Fibroblast of villous mesenchyme (primary cell): ENCODE results near the gene MT1H. TPM values are rescaled to one million over a fixed set of nuclear protein-coding genes. Genes with fewer than 3 reads are reported as not detected.

ENCODE experiments used
- DNase-seq: peaks from one replicate; pipeline ENCODE4 v3.0.0-alpha.2; 2010; ENCODE audit warnings: low read depth
- H3K4me3 ChIP-seq: 2 replicates; pipeline ENCODE4 v1.5.1; 2011; ENCODE audit warnings: low read depth, mild to moderate bottlenecking, low read length
- CTCF ChIP-seq: IDR thresholded peaks from 2 replicates; pipeline ENCODE4 v1.5.1; 2012; ENCODE audit warnings: low read depth, mild to moderate bottlenecking, low read length; ENCODE audit not compliant: insufficient read depth
- total RNA-seq: library from RNA; depleted of rRNA; stranded (reverse); fragments of >200 nt; gene quantifications from 2 replicates; pipeline ENCODE4 v1.2.3, GENCODE V29; 2012

The MT1H gene
- total RNA-seq, 1 donor: not detected

GRCh38 chr16:56690420-56691122 lies 21.0 kb downstream of the MT1H start:
- TF ChIP-seq CTCF: no peak
- no peak for DNase-seq
- no peak overlapping the region for H3K4me3 ChIP-seq

- H3K4me3 ChIP-seq: no peak overlapping the region
- no peak for DNase-seq
- no peak for TF ChIP-seq CTCF
Observed at GRCh38 chr16:56691885-56692284, 22.3 kb downstream of the MT1H start.

- no peak for DNase-seq
- H3K4me3 ChIP-seq: no peak overlapping the region
- no peak for TF ChIP-seq CTCF
Observed at GRCh38 chr16:56695246-56695645, 25.6 kb downstream of the MT1H start.

- no peak for TF ChIP-seq CTCF
- no peak for DNase-seq
Observed at GRCh38 chr16:56697456-56698155, 28.0 kb downstream of the MT1H start.

GRCh38 chr16:56700195-56700594 lies 30.6 kb downstream of the MT1H start:
- TF ChIP-seq CTCF: no peak
- no peak overlapping the region for H3K4me3 ChIP-seq
- peak; percentile 43 for DNase-seq

More at GRCh38 chr16:56697456-56698155, 28.0 kb downstream of the MT1H start:
- no peak overlapping the region for H3K4me3 ChIP-seq

GRCh38 chr16:56700631-56701030 lies 31.0 kb downstream of the MT1H start:
- DNase-seq: no peak
- no peak for TF ChIP-seq CTCF

More at GRCh38 chr16:56700631-56701030, 31.0 kb downstream of the MT1H start:
- H3K4me3 ChIP-seq: no peak overlapping the region
